Caco-2 (cell line): ENCODE measurements around the gene NRP2. TPM values are rescaled to one million over a fixed set of nuclear protein-coding genes. Genes with fewer than 3 reads are reported as not detected.

Experiments used
- BruUV-seq: library from RNA; stranded (reverse); fragments of 400-500 nt; replicated peaks from 2 replicates; lab custom pipeline; 2021; lab: Mats Ljungman, UMichigan
- CTCF ChIA-PET: fragments of 300-600 bp; sonication (Branson Sonifier 250); formaldehyde crosslinking; loops from one replicate; lab custom pipeline; 2022; ENCODE audit warnings: antibody characterized with exemption; lab: Charles Lee
- POLR2A ChIA-PET: fragments of 300-600 bp; sonication (Branson Sonifier 250); formaldehyde crosslinking; loops from one replicate; lab custom pipeline; 2022; ENCODE audit warnings: antibody characterized with exemption; lab: Charles Lee
- DNase-seq, 2 experiments: peaks; one replicate each; pipeline versions ENCODE4 v3.0.0 to v3.0.0-alpha.2; 2020 to 2022
- H3K27me3 ChIP-seq: replicated peaks from 2 replicates; pipeline ENCODE4 v1.6.0; 2011; ENCODE audit warnings: low read length; ENCODE audit not compliant: control insufficient read depth, insufficient read depth
- H3K36me3 ChIP-seq: 2 replicates; pipeline ENCODE4 v1.5.1; 2011; ENCODE audit warnings: low read length; ENCODE audit not compliant: control insufficient read depth, insufficient read depth
- H3K4me1 ChIP-seq: fragments of 250-450 bp; sonication (Bioruptor Pico); 2 replicates; pipeline ENCODE4 v1.5.1; 2020; ENCODE audit warnings: mild to moderate bottlenecking
- H3K4me3 ChIP-seq: 2 replicates; pipeline ENCODE4 v1.5.1; 2011; ENCODE audit warnings: low read depth, mild to moderate bottlenecking, control low read depth, low read length
- H3K9me3 ChIP-seq: fragments of 250-450 bp; sonication (Bioruptor Pico); 2 replicates; pipeline ENCODE4 v1.5.1; 2020; ENCODE audit warnings: mild to moderate bottlenecking, moderate library complexity
- H3K27ac Mint-ChIP-seq: one replicate; pipeline ENCODE4 v1.8.0; 2022; ENCODE audit warnings: mixed read lengths; ENCODE audit not compliant: unreplicated experiment
- H3K27me3 Mint-ChIP-seq: one replicate; pipeline ENCODE4 v1.8.0; 2022; ENCODE audit warnings: mixed read lengths; ENCODE audit not compliant: insufficient read depth, unreplicated experiment
- H3K36me3 Mint-ChIP-seq: one replicate; pipeline ENCODE4 v1.8.0; 2022; ENCODE audit warnings: mild to moderate bottlenecking, mixed read lengths; ENCODE audit not compliant: insufficient read depth, unreplicated experiment
- H3K4me1 Mint-ChIP-seq: one replicate; pipeline ENCODE4 v1.8.0; 2022; ENCODE audit warnings: low read depth, mixed read lengths; ENCODE audit not compliant: unreplicated experiment
- H3K4me3 Mint-ChIP-seq: one replicate; pipeline ENCODE4 v1.8.0; 2022; ENCODE audit warnings: mild to moderate bottlenecking, moderate library complexity, mixed read lengths; ENCODE audit not compliant: unreplicated experiment
- H3K9me3 Mint-ChIP-seq: one replicate; pipeline ENCODE4 v1.8.0; 2022; ENCODE audit warnings: mixed read lengths; ENCODE audit not compliant: unreplicated experiment
- intact Hi-C: fragments of 100-400 bp; cut with micrococcal nuclease; formaldehyde crosslinking; loops from one replicate; pipeline ENCODE4 v1.10.0; 2022; ENCODE audit not compliant: unreplicated experiment
- total RNA-seq: library from RNA; stranded (reverse); gene quantifications from 2 replicates; pipeline ENCODE4 v1.2.3, GENCODE V29; 2022
- TF ChIP-seq, protein P1 (sequence below), 2 experiments: fragments of 200-600 bp in 1 of 2; IDR thresholded peaks; 1 replicate in 1 of 2; 2 replicates in 1 of 2; pipeline versions ENCODE4 v1.5.1 to v1.8.0; 2011 to 2022; ENCODE audit warnings: antibody characterized with exemption in 1 of 2, control low read depth in 1 of 2, inconsistent platforms in 1 of 2, low read depth in 1 of 2, low read length in 1 of 2, mild to moderate bottlenecking in 1 of 2, moderate library complexity in 1 of 2; ENCODE audit not compliant: insufficient read depth in 1 of 2, severe bottlenecking in 1 of 2, unreplicated experiment in 1 of 2

Gene NRP2
- total RNA-seq, 1 experiment from 2014 or later: 96.9 TPM

DNA sequence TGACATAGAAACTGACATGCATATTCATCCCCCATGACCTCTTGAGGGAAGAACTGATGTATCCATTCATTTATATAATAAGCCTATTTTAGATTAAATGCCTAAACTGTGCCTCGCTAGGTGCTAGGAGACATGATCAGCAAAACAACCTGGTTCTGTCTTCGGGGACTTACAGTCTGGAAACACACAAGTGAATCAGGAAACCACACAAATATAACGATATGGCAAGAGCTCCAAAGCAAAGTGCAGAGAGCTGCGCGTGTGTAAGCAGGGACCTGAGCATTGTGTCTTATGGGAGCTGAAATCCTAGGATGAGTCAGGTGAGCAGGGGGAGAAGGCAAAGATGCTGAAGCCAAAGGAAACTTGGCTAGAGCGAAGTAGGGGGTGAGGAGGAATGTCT lies 120.6 kb downstream of the NRP2 start:
- Histone ChIP-seq H3K4me3 (no peak overlapping the region), H3K27me3 (no peaks in the 10 kb centered on the region), H3K4me1 (peaks cover 10% of the 10 kb centered on the region), H3K36me3 (no peaks in the 10 kb centered on the region), H3K9me3 (no peaks in the 10 kb centered on the region)
- ChIA-PET POLR2A (no interaction called here), CTCF (no interaction called here)
- BruUV-seq: no TSS peak
- no peaks in the 10 kb centered on the region for H3K36me3 Mint-ChIP-seq
- no peak for DNase-seq
- no peak overlapping the region for H3K4me3 Mint-ChIP-seq
- H3K9me3 Mint-ChIP-seq: no peaks in the 10 kb centered on the region
- H3K27me3 Mint-ChIP-seq: no peaks in the 10 kb centered on the region
- intact Hi-C loops: no loop called here
- no peak overlapping the region for H3K27ac Mint-ChIP-seq
- TF ChIP-seq, protein P1, sequence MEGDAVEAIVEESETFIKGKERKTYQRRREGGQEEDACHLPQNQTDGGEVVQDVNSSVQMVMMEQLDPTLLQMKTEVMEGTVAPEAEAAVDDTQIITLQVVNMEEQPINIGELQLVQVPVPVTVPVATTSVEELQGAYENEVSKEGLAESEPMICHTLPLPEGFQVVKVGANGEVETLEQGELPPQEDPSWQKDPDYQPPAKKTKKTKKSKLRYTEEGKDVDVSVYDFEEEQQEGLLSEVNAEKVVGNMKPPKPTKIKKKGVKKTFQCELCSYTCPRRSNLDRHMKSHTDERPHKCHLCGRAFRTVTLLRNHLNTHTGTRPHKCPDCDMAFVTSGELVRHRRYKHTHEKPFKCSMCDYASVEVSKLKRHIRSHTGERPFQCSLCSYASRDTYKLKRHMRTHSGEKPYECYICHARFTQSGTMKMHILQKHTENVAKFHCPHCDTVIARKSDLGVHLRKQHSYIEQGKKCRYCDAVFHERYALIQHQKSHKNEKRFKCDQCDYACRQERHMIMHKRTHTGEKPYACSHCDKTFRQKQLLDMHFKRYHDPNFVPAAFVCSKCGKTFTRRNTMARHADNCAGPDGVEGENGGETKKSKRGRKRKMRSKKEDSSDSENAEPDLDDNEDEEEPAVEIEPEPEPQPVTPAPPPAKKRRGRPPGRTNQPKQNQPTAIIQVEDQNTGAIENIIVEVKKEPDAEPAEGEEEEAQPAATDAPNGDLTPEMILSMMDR (IDR thresholded peaks at IDR 0.05; ENCODE audit: insufficient read depth in 1 of 2, low read depth in 1 of 2, low read length in 1 of 2, severe bottlenecking in 1 of 2, unreplicated experiment in 1 of 2): no peak
- peaks cover 15% of the 10 kb centered on the region for H3K4me1 Mint-ChIP-seq

DNA sequence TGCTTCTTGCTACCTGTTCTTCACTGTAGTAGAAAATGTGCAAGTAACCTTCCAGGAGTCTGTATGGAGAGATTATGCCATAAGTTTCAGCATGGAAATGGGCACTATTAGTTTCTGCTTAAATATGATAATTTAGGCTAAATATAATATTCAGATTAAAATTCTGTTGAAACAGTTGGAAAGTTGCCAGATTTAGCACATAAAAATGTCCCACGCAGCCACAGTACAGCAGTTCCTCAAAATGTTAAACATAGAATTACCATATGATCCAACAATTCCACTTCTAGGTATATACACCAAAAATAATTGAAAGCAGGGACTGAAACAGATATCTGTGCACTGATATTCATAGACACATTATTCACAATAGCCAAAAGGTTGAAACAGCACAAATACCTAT lies 121.2 kb downstream of the NRP2 start:
- H3K27ac Mint-ChIP-seq: no peak overlapping the region
- ChIA-PET POLR2A (no interaction called here), CTCF (no interaction called here)
- H3K27me3 Mint-ChIP-seq: no peaks in the 10 kb centered on the region
- no peaks in the 10 kb centered on the region for H3K9me3 Mint-ChIP-seq
- Histone ChIP-seq H3K4me1 (peaks cover 10% of the 10 kb centered on the region), H3K36me3 (no peaks in the 10 kb centered on the region), H3K9me3 (no peaks in the 10 kb centered on the region), H3K27me3 (no peaks in the 10 kb centered on the region), H3K4me3 (no peak overlapping the region)
- TF ChIP-seq, protein P1 (IDR thresholded peaks at IDR 0.05; ENCODE audit: insufficient read depth in 1 of 2, low read depth in 1 of 2, low read length in 1 of 2, severe bottlenecking in 1 of 2, unreplicated experiment in 1 of 2): no peak
- H3K4me3 Mint-ChIP-seq: no peak overlapping the region
- H3K4me1 Mint-ChIP-seq: peaks cover 15% of the 10 kb centered on the region
- H3K36me3 Mint-ChIP-seq: no peaks in the 10 kb centered on the region
- intact Hi-C loops: no loop called here
- DNase-seq: no peak
- no TSS peak for BruUV-seq

DNA sequence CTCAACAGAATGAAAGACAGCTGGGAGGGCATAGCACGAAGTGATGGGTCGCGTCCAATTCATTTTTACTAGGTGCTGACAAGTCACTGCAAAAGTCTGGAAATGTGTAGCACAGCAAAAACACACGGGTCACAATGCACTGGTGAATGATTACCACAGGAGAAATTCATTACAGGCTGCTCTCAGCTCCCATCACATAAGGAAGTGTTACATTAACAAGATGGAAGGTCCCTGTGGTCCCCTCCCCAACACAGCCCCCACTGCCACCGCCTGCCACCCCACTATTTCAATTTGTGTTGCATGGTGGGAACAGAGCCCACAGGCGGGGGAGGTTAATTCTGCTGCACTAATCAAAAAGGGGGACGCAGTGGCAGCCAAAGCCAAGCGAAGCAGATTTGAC lies 122.8 kb downstream of the NRP2 start:
- Mint-ChIP-seq H3K27me3 (no peaks in the 10 kb centered on the region), H3K4me3 (no peak overlapping the region), H3K27ac (no peak overlapping the region), H3K9me3 (no peaks in the 10 kb centered on the region), H3K4me1 (peaks cover 15% of the 10 kb centered on the region), H3K36me3 (no peaks in the 10 kb centered on the region)
- BruUV-seq: no TSS peak
- POLR2A ChIA-PET: no interaction called here
- Histone ChIP-seq H3K4me3 (no peak overlapping the region), H3K9me3 (no peaks in the 10 kb centered on the region), H3K36me3 (no peaks in the 10 kb centered on the region), H3K27me3 (no peaks in the 10 kb centered on the region), H3K4me1 (peaks cover 10% of the 10 kb centered on the region)
- intact Hi-C loops: no loop called here
- TF ChIP-seq, protein P1 (IDR thresholded peaks at IDR 0.05; ENCODE audit: insufficient read depth in 1 of 2, low read depth in 1 of 2, low read length in 1 of 2, severe bottlenecking in 1 of 2, unreplicated experiment in 1 of 2): no peak
- CTCF ChIA-PET: no interaction called here
- no peak for DNase-seq
